HEK293 (cell line): Measurements from ENCODE around the gene GNG5.

Experiments
- CTCF ChIA-PET: fragments of 350-600 bp; formaldehyde crosslinking; extraction: SDS; loops from one replicate; lab custom pipeline; 2021; ENCODE audit warnings: antibody characterized with exemption; lab: Yijun Ruan, JAX
- POLR2A ChIA-PET: fragments of 300-600 bp; formaldehyde crosslinking; extraction: SDS; loops from one replicate; lab custom pipeline; 2020; ENCODE audit warnings: antibody characterized with exemption, inconsistent platforms; lab: Yijun Ruan, JAX
- H3K27ac ChIP-seq: fragments of 200-500 bp; sonication (Bioruptor generic); 2 replicates; pipeline ENCODE4 v1.5.1; 2014; ENCODE audit warnings: low read depth, low read length, control low read depth, inconsistent platforms; ENCODE audit errors: extremely low read depth
- H3K36me3 ChIP-seq, 2 experiments: fragments of 200-500 bp in 1 of 2; sonication (Bioruptor generic) in 1 of 2; 1 replicate in 1 of 2; 2 replicates in 1 of 2; pipeline ENCODE4 v1.5.1; 2014 to 2017; ENCODE audit warnings: inconsistent platforms in 2 of 2, low read length in 2 of 2; ENCODE audit not compliant: control insufficient read depth in 2 of 2, insufficient read depth in 1 of 2
- H3K4me1 ChIP-seq: fragments of 200-500 bp; sonication (Bioruptor generic); 2 replicates; pipeline ENCODE4 v1.5.1; 2014; ENCODE audit warnings: mild to moderate bottlenecking, low read length, inconsistent platforms; ENCODE audit not compliant: control insufficient read depth, insufficient read depth
- H3K4me3 ChIP-seq: 2 replicates; pipeline ENCODE4 v1.5.1; 2011; ENCODE audit warnings: low read depth, mild to moderate bottlenecking, control low read depth, low read length, moderate library complexity
- H3K9me3 ChIP-seq: fragments of 200-500 bp; sonication (Bioruptor generic); 2 replicates; pipeline ENCODE4 v1.5.1; 2014; ENCODE audit warnings: low read depth, low read length, inconsistent platforms; ENCODE audit not compliant: control insufficient read depth, insufficient read depth
- BCL6B ChIP-seq: fragments of 450-650 bp; formaldehyde crosslinking; IDR thresholded peaks from 2 replicates; pipeline ENCODE4 v1.5.1; 2017; ENCODE audit warnings: missing biosample characterization, missing genetic modification characterization
- GLIS1 ChIP-seq: fragments of 450-650 bp; formaldehyde crosslinking; IDR thresholded peaks from 2 replicates; pipeline ENCODE4 v1.5.1; 2016; ENCODE audit warnings: missing biosample characterization, missing genetic modification characterization
- HOXC10 ChIP-seq: sonication (generic); formaldehyde crosslinking; IDR thresholded peaks from 2 replicates; pipeline ENCODE4 v1.8.1; 2023; ENCODE audit warnings: mild to moderate bottlenecking, missing genetic modification reagents
- MYNN ChIP-seq: fragments of 450-650 bp; formaldehyde crosslinking; IDR thresholded peaks from 2 replicates; pipeline ENCODE4 v1.5.1; 2016; ENCODE audit warnings: missing biosample characterization, missing genetic modification characterization, borderline replicate concordance
- REPIN1 ChIP-seq: fragments of 450-650 bp; formaldehyde crosslinking; IDR thresholded peaks from 2 replicates; pipeline ENCODE4 v1.5.1; 2017; ENCODE audit warnings: missing biosample characterization, missing genetic modification characterization, low read depth
- SCRT2 ChIP-seq: fragments of 450-650 bp; formaldehyde crosslinking; IDR thresholded peaks from 2 replicates; pipeline ENCODE4 v1.5.1; 2016; ENCODE audit warnings: missing biosample characterization, missing genetic modification characterization
- SP3 ChIP-seq: fragments of 450-650 bp; formaldehyde crosslinking; IDR thresholded peaks from 2 replicates; pipeline ENCODE4 v1.5.1; 2016; ENCODE audit warnings: missing biosample characterization, missing genetic modification characterization
- ZFHX2 ChIP-seq: fragments of 450-650 bp; formaldehyde crosslinking; conservative IDR thresholded peaks from 2 replicates; pipeline ENCODE4 v1.5.1; 2016; ENCODE audit warnings: missing biosample characterization, missing genetic modification characterization
- ZNF19 ChIP-seq: fragments of 450-650 bp; formaldehyde crosslinking; IDR thresholded peaks from 2 replicates; pipeline ENCODE4; 2016; ENCODE audit warnings: missing biosample characterization, missing genetic modification characterization, low read depth
- ZNF221 ChIP-seq: fragments of 450-650 bp; formaldehyde crosslinking; IDR thresholded peaks from 2 replicates; pipeline ENCODE4 v1.5.1; 2017; ENCODE audit warnings: missing biosample characterization, missing genetic modification characterization, borderline replicate concordance
- ZNF248 ChIP-seq: fragments of 450-650 bp; formaldehyde crosslinking; IDR thresholded peaks from 2 replicates; pipeline ENCODE4 v1.5.1; 2017; ENCODE audit warnings: missing biosample characterization, missing genetic modification characterization
- ZNF280C ChIP-seq: fragments of 450-650 bp; formaldehyde crosslinking; IDR thresholded peaks from 2 replicates; pipeline ENCODE4 v1.5.1; 2016; ENCODE audit warnings: missing biosample characterization, missing genetic modification characterization
- ZNF280D ChIP-seq: fragments of 450-650 bp; formaldehyde crosslinking; IDR thresholded peaks from 2 replicates; pipeline ENCODE4 v1.5.1; 2016; ENCODE audit warnings: missing biosample characterization, missing genetic modification characterization
- ZNF514 ChIP-seq: fragments of 450-650 bp; formaldehyde crosslinking; IDR thresholded peaks from 2 replicates; pipeline ENCODE4 v1.5.1; 2016; ENCODE audit warnings: missing biosample characterization, missing genetic modification characterization
- ZNF530 ChIP-seq: fragments of 450-650 bp; formaldehyde crosslinking; IDR thresholded peaks from 2 replicates; pipeline ENCODE4 v1.5.1; 2016; ENCODE audit warnings: low read depth, missing biosample characterization, missing genetic modification characterization
- ZNF561 ChIP-seq: fragments of 450-650 bp; IDR thresholded peaks from 2 replicates; pipeline ENCODE4 v1.5.1; 2018; ENCODE audit warnings: missing biosample characterization, missing genetic modification characterization, borderline replicate concordance
- ZNF600 ChIP-seq: fragments of 450-650 bp; formaldehyde crosslinking; IDR thresholded peaks from 2 replicates; pipeline ENCODE4 v1.5.1; 2016; ENCODE audit warnings: missing biosample characterization, missing genetic modification characterization
- ZNF621 ChIP-seq: fragments of 450-650 bp; formaldehyde crosslinking; IDR thresholded peaks from 2 replicates; pipeline ENCODE4 v1.5.1; 2017; ENCODE audit warnings: missing biosample characterization, missing genetic modification characterization
- ZNF654 ChIP-seq: fragments of 450-650 bp; formaldehyde crosslinking; IDR thresholded peaks from 2 replicates; pipeline ENCODE4 v1.5.1; 2016; ENCODE audit warnings: low read depth, missing biosample characterization, missing genetic modification characterization
- ZNF830 ChIP-seq: fragments of 450-650 bp; IDR thresholded peaks from 2 replicates; pipeline ENCODE4 v1.5.0; 2018; ENCODE audit warnings: missing biosample characterization, missing genetic modification characterization, low read depth, mild to moderate bottlenecking, moderate library complexity

Gene GNG5

GRCh38 chr1:84496498-84496897 lies 9.9 kb downstream of the GNG5 start (continued):
- TF ChIP-seq BCL6B (tag by site-specific recombination) (no peak), ZNF19 (no peak), ZFHX2 (tag by site-specific recombination) (no peak), MYNN (tag by site-specific recombination) (no peak), SP3 (tag by site-specific recombination) (no peak), ZNF600 (no peak), ZNF654 (tag by site-specific recombination) (no peak), ZNF621 (tag by site-specific recombination) (no peak), GLIS1 (tag by site-specific recombination) (no peak)

GRCh38 chr1:84493747-84494146 lies 12.6 kb downstream of the GNG5 start:
- Histone ChIP-seq H3K9me3 (no peaks in the 10 kb centered on the region), H3K27ac (no peak overlapping the region), H3K4me3 (no peak overlapping the region), H3K36me3 (peaks cover 62 to 95% of the 10 kb centered on the region in 2 experiments), H3K4me1 (no peaks in the 10 kb centered on the region)
- no peak for TF ChIP-seq ZNF514
- TF ChIP-seq ZNF280D (tag by site-specific recombination), result no peak
- TF ChIP-seq ZNF221, result no peak
- TF ChIP-seq ZNF248 (tag by site-specific recombination), result no peak
- TF ChIP-seq MYNN (tag by site-specific recombination), result no peak
- TF ChIP-seq ZNF530 (tag by site-specific recombination), result no peak
- POLR2A ChIA-PET, result interaction anchor here (1.0 kb wide), 1 partner anchor 12 kb away, joined by 3 read pairs; the partner anchor contains the start of genes GNG5 and SPATA1
- CTCF ChIA-PET, result interaction anchor here (0.6 kb wide), 1 partner anchor 9 kb away, joined by 3 read pairs; no protein-coding TSS in a partner anchor

- CTCF ChIA-PET, result interaction anchor here (0.6 kb wide), 1 partner anchor 57 kb away, joined by 4 read pairs; no protein-coding TSS in a partner anchor
- POLR2A ChIA-PET, result no interaction called here
- Histone ChIP-seq H3K36me3 (peaks cover 51 to 88% of the 10 kb centered on the region in 2 experiments), H3K4me3 (no peak overlapping the region), H3K4me1 (no peaks in the 10 kb centered on the region), H3K27ac (no peak overlapping the region), H3K9me3 (no peaks in the 10 kb centered on the region)
- TF ChIP-seq SCRT2 (tag by site-specific recombination), result no peak
- TF ChIP-seq ZNF830 (tag by site-specific recombination), result no peak
- no peak for TF ChIP-seq REPIN1 (tag by site-specific recombination)
- no peak for TF ChIP-seq ZNF280C (tag by site-specific recombination)
- no peak for TF ChIP-seq ZNF561 (tag by site-specific recombination)
- no peak for TF ChIP-seq HOXC10 (CRISPR knock-in tag)
These were observed 13.7 kb downstream of the GNG5 start for GRCh38 chr1:84492726-84493125.
